Stimulated activated CD4-positive, alpha-beta T cell treated with anti-CD3 and anti-CD28 coated beads, Interleukin-1b, Interleukin-23, amount 100 ng/mL, for 24 hours (primary cell): ENCODE measurements around the gene RNFT2.
"Not testable (repeated sequence)": the region's sequence is repeated elsewhere in the genome, so short reads cannot be mapped to it uniquely, and the experiment has no call there.

Source experiments
- DNase-seq, 4 experiments: peaks; one replicate each; pipeline ENCODE4 v3.0.0-alpha.2; 2020; ENCODE audit warnings: low read depth in 4 of 4, low spot score in 1 of 4

RNFT2 gene

GRCh38 chr12:116744766-116745165, 6.7 kb downstream of the RNFT2 start:
- no peak for DNase-seq

DNA sequence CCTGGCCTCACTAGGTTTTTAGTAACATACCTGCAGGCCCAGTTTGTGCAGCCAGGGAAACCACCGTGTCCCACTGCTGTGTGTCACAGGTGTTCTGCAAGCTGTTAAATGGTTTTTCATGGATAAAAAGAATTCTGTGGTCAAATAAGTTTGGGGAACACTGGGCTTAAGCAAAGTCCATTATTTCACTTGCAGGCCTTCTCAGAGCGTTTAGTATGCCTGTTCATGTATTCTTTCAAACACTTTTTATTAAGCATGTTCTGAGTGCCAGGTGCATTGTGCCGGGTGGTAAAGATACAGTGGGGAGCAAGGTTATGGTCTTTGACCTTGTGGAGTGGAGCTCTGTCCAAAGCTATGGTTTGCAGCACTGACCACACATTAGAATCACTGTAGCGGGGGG, 7.4 kb downstream of the RNFT2 start:
- DNase-seq: no peak

- DNase-seq: no peak
Observed at GRCh38 chr12:116749884-116750283, 11.8 kb downstream of the RNFT2 start.

DNA sequence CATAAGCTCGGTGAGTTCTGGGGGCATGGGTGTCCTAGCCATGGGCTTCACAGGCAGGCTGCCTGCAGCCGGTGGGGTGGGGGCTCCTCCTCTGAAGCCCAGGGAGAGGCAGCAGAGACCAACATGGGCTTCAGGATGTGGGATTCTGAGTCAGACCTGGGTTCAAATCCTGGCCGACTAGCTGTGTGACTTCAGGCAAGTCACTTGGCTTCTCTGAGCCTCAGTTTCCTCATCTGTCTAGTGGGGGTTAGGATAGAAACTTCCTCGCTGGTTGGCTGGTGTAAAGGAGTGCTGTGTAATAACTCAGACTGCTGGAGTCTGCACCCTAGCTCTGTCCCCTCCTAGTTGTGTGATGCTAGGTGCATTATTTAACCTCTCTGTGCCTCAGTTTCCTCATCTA, 12.2 kb downstream of the RNFT2 start:
- DNase-seq: no peak

DNA sequence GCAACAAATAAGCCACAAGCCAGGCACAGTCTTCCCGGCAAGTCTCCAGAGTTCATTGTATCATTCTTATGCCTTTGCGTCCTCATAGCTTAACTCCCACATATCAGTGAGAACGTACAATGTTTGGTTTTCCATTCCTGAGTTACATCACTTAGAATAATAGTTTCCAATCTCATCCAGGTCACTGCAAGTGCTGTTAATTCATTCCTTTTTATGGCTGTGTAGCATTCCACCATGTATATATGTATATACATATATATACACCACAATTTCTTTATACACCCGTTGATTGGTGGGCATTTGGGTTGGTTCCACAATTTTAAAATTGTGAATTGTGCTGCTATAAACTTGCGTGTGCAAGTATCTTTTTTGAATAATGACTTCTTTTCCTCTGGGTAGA, 16.0 kb downstream of the RNFT2 start:
- not testable (repeated sequence) for DNase-seq

DNA sequence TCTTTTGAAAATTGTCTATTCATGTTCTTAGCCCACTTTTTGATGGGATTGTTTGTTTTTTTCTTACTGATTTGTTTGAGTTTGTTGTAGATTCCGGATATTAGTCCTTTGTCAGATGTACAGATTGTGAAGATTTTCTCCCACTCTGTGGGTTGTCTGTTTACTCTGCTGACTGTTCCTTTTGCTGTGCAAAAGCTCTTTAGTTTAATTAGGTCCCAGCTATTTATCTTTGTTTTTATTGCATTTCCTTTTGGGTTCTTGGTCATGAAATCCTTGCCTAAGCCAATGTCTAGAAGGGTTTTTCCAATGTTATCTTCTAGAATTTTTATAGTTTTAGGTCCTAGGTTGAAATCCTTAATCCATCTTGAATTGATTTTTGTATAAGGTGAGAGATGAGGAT, 16.7 kb downstream of the RNFT2 start:
- not testable (repeated sequence) for DNase-seq

DNA sequence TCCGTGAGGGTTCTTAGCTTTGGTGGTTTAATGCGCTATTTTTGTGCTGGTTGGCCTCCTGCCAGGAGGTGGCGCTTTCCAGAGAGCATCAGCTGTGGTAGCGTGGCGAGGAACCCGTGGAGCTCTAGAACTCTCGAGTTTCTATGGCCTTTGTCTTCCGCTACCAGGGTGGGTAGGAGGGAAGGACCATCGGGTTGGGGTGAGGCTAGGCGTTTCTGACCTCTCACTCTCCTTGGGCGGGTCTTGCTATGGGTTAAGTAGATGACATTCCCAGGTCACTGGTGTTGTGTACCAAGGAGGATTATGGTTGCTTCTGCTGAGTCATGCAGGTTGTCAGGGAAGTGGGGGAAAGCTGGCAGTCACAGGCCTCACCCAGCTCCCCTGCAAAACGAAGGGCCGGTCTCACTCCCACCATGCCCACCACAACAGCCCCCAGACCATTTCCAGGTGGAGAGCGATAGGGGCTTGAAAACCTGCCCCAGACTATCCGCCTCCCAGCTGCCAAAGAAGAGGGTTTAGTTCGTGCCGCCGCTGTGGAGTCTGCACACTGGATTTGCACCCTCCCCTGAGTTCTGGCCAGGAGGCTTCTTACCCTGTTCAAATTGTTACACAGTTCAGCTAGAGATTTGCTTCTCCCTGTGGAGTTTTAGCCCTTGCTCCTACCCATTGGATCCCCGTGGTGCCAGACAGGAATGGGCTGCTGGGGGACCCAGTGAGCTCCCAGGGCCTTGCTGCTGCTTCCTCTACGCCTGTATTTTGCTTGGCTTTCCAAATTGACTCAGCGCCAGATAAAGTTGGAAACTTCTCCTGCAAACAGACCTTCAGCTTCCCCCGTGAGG, 21.9 kb downstream of the RNFT2 start:
- DNase-seq: peak in 1 of 4 experiments; percentile 24

GRCh38 chr12:116760622-116761020, 22.5 kb downstream of the RNFT2 start:
- DNase-seq: no peak

DNA sequence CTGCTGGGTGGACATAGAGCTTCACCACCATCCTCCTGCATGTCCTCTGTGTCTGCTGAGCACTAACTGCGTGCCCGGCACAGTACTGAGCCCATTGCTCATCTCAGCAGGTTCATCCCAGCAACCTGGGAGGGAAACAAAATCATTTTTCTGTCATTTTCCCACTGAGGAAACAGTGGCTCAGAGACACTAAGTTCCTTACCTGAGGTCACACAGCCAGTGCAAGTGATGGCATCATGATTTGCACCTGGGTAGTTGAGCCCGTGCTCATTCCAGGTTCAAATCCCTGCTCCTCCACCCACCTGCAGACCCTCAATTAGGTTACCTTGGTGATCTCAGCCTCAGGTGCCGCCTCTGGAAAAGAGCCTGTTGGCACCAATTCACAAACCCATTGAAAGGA, 23.4 kb downstream of the RNFT2 start:
- no peak for DNase-seq

GRCh38 chr12:116765271-116765670, 27.2 kb downstream of the RNFT2 start:
- no peak for DNase-seq

- DNase-seq: no peak
Observed at GRCh38 chr12:116766285-116766684, 28.2 kb downstream of the RNFT2 start.

DNA sequence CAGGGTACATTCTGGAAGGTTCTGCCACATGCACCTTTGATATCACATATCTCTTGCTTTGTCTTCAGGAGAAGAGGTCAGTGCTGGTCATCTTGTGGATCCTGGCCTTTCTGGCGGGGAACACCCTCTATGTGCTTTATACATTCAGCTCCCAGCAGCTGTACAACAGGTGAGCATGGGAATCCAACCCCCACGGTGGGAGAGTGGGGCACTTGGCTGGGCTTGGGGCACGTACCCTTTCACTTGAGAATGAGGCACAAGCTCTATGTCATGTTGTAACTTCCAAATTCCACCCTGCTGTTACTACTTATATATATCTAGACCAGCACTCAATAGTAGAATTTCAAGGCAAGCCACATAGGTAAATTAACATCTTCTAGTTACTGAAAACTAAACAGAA, 28.6 kb downstream of the RNFT2 start:
- no peak for DNase-seq

DNA sequence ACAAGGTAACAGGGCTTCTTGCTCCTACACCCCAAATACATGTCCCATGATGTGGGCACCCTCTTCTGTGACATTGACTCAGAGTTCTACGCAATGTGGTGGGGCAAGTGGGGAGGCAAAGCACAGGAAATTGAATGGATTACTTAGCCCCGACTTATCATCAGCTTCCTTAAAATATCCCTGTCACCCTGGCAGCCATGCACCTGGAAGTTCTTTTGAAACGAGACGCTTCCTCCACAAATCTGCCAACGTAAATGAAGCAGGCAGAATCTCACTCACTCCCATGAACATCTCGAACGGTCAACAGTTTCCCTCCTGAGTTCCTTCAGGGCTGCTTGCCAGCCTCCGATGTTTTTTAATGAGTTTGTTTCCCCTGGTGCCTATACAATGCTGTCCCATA, 33.5 kb downstream of the RNFT2 start:
- no peak for DNase-seq

DNA sequence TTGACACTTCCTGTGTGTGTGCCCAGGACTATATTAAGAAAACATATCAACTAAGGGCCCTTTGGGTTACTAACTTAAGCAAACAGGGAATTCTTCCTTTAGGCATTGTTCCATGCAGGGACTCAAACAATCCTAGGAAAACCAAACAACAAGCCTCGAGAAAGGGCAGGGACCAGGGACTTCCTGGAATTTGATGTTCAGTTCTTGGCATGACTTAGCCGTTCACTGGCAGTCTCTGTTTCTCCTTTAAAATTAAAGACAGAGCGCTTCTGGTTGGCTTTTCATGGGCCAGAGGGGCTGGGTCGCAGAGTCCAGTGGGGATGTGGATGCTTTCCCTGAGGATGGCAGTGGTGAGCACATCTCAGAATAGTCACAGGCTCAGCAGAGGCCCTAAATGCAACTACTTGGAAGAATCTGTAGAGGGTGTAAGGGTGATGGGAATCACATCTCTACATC, 35.2 kb downstream of the RNFT2 start:
- DNase-seq: no peak

DNA sequence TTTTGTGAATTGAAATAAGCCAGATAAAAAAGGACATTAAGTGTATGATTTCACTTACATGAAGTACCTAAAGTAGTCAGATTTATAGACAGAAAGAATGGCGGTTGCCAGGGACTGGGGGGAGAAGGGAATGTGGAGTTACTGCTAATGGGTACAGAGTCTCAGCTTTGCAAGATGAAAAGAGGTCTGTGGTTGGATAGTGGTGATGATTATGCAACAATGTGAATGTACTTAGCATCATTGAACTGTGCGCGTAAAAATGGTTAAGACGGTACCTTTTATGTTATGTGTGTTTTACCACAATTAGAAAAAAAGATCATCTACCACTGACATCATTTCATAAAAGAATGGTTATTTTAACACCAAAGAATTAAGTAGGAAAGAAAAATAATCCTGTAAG, 35.9 kb downstream of the RNFT2 start:
- no peak for DNase-seq

DNA sequence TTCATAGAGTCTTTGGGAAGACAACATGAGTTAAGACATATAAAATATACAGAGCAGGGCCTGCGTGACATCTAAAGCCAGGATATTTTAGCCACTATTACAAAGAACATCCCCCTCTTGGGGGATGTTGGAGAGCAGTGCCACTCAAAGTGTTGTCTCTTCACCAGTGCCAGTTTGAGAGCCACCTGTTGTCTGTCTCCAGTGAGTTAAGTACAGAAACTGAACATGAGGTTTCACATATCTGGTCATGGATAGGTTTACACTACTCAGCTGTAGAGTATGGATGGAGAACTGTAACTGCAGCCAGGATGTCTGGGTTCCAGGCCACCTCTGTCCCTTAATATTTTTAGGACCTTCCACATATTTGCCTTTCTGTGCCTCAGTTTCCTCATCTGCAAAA, 39.1 kb downstream of the RNFT2 start:
- DNase-seq: no peak

DNA sequence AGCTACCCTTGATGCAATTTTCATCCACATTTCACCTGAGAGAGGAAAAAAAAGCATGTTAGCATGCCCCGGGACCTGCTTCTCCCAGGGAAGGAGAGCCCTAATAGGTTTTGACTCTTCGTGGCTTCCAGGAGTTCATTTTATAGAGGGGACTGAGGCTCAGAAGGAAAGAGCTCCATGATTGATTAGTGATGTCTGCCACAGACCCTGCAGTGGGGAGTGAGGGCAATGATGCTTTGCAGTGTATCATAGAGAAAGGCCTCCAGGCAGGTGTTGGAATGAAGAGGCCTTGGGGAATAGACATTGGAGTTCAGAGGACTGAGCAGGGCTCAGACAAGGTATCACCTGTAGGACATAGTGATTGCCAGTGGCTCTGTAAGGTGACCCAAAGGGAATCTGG, 41.5 kb downstream of the RNFT2 start:
- no peak for DNase-seq

GRCh38 chr12:116780942-116781341, 42.8 kb downstream of the RNFT2 start:
- no peak for DNase-seq

DNA sequence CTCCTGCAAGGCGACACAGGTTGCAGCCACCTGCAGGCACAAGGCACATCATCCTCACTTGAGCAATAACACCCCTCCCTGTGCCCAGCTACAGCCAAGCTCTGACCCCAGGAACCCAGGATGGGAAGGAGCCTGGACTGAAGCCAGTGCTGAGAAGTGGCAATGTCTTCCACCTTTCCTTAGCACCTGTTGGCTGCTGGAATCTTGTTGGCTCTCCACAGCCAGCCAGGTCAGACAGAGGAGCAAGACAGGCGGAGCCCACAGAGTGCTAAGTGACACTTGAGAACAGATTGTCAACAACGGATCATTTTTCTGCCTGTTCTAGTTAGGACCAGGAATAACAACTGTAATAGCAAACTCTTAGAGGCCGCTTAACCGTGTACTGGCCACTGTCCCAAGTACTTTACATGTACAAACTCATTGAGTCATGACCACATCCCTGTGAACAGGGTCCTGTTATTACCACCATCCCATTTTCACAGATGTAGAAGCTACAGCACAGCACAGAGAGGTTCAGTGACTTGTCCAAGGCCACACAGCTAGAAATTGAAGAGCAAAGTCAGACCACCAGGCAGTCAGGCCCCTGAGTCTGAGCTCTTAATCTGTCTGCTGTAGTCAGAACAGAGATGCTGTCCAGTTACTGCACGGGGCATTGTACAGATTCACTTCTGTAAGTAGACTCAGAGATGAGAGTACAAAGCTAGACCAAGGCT, 45.6 kb downstream of the RNFT2 start:
- no peak for DNase-seq

DNA sequence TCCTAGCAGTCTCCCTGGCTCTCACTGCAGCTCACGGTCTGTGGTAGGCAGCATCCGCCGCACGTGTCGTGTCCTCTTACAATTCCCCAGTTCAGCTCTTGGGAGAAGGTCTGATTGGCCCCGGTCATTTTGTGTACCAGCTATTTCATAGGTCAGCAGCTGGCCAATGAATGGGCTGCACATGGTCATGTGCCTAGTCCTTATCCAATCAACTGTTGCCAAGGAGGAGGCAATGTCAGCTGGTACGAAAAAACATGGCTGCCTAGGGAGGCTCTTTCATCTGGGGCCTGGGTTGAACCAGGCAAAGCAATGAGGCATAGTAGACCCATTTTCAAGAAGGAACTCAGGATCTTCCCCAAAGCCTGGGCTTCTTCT, 46.1 kb downstream of the RNFT2 start:
- DNase-seq: no peak

GRCh38 chr12:116789562-116789961, 51.4 kb downstream of the RNFT2 start:
- DNase-seq: not testable (repeated sequence)

GRCh38 chr12:116790066-116790465, 52.0 kb downstream of the RNFT2 start:
- no peak for DNase-seq

- no peak for DNase-seq
Observed at GRCh38 chr12:116792403-116792802, 54.3 kb downstream of the RNFT2 start.
